Kidney epithelial cell (primary cell): Measurements from ENCODE around the gene BMPR1A. TPM values are rescaled to one million over a fixed set of nuclear protein-coding genes. Genes with fewer than 3 reads are reported as not detected.

ENCODE experiments used
- DNase-seq: peaks from one replicate; pipeline ENCODE4 v3.0.0-alpha.2; 2010; ENCODE audit warnings: low read depth
- H3K27me3 ChIP-seq: 2 replicates; pipeline ENCODE4 v1.6.0; 2011; ENCODE audit warnings: low read length; ENCODE audit not compliant: control insufficient read depth, insufficient read depth
- H3K36me3 ChIP-seq: 2 replicates; pipeline ENCODE4 v1.5.1; 2011; ENCODE audit warnings: low read length; ENCODE audit not compliant: control insufficient read depth, insufficient read depth
- H3K4me3 ChIP-seq: 2 replicates; pipeline ENCODE4 v1.5.1; 2011; ENCODE audit warnings: low read depth, mild to moderate bottlenecking, control low read depth, low read length
- total RNA-seq: library from RNA; depleted of rRNA; stranded (reverse); fragments of >200 nt; gene quantifications from 2 replicates; pipeline ENCODE4 v1.2.3, GENCODE V29; 2015
- TF ChIP-seq, protein P1 (sequence below): IDR thresholded peaks from 2 replicates; pipeline ENCODE4 v1.5.1; 2011; ENCODE audit warnings: mild to moderate bottlenecking, moderate library complexity, low read length, control low read depth, inconsistent platforms; ENCODE audit not compliant: insufficient read depth, poor library complexity, severe bottlenecking

BMPR1A gene
- total RNA-seq, 1 donor from 2014 or later: 38.1 TPM

DNA sequence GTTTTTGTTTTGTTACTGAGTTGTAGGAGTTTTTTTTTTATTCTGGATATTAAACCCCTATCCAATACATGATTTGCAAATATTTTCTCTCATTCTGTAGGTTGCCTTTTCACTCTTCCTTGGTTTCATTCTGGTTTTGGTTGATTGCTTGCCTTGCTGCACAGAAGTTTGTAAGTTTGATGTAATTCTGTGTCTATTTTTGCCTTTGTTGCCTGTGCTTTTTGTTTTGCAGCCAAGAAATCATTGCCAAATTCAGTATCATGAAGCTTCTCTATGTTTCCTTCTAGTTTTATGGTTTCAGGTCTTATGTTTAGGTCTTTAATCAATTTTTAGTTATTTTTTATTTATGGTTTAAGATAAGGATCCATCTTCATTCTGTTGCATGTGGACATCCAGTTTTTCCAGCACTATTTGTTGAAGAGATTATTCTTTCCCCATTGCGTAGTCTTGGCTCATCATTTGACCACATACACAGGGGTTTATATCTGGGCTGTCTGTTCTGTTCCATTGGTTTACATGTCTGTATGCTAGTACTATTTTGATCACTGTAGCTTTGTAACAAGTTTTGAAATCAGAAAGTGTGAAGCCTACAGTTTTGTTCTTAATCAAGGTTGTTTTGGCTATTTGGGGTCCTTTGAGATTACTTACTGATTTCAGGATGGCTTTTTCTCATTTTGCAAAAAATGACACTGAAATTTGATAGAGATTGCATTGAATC is 26.4 kb downstream of the BMPR1A start:
- TF ChIP-seq, protein P1, sequence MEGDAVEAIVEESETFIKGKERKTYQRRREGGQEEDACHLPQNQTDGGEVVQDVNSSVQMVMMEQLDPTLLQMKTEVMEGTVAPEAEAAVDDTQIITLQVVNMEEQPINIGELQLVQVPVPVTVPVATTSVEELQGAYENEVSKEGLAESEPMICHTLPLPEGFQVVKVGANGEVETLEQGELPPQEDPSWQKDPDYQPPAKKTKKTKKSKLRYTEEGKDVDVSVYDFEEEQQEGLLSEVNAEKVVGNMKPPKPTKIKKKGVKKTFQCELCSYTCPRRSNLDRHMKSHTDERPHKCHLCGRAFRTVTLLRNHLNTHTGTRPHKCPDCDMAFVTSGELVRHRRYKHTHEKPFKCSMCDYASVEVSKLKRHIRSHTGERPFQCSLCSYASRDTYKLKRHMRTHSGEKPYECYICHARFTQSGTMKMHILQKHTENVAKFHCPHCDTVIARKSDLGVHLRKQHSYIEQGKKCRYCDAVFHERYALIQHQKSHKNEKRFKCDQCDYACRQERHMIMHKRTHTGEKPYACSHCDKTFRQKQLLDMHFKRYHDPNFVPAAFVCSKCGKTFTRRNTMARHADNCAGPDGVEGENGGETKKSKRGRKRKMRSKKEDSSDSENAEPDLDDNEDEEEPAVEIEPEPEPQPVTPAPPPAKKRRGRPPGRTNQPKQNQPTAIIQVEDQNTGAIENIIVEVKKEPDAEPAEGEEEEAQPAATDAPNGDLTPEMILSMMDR: no peak
- Histone ChIP-seq H3K4me3 (no peak overlapping the region), H3K36me3 (no peaks in the 10 kb centered on the region), H3K27me3 (no peaks in the 10 kb centered on the region)
- no peak for DNase-seq

DNA sequence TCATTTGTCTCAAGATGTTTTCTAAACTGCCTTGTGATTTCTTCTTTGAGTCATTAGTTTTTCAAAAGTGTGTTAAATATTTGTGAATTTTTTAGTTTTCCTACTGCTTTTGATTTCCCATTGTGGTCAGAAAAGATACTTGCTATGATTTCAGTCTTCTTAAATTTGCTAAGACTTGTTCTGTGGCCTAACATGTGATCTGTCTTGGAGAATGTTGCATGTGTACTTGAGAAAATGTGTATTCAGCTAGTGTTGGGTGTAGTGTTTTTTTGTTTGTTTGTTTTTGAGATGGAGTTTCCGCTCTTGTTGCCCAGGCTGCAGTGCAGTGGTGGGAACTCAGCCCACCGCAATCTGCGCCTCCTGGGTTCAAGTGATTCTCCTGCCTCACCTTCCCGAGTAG is 28.6 kb downstream of the BMPR1A start:
- H3K4me3 ChIP-seq: no peak overlapping the region
- no peak for DNase-seq
- H3K36me3 ChIP-seq: no peaks in the 10 kb centered on the region
- H3K27me3 ChIP-seq: no peaks in the 10 kb centered on the region
- TF ChIP-seq, protein P1: no peak

DNA sequence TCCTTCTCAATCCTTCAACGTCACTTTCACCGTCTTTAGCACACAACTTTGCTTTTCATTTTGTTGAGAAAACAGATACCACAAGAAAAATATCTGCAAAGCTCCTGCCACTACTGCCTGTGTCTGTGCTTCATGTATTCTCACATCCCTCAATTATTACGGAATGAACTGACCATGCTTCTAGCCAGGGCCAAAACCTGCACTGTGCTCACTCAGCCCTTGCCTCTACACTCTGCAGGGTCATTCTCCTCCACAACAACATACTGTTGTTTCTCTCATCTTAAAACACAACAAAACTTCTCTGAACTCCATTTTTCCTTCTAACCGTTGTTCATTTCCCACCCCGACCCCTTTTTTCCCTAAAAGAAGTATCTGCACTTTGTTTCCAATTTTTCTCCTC is 29.5 kb downstream of the BMPR1A start:
- DNase-seq: no peak
- no peak overlapping the region for H3K4me3 ChIP-seq
- no peaks in the 10 kb centered on the region for H3K36me3 ChIP-seq
- no peaks in the 10 kb centered on the region for H3K27me3 ChIP-seq
- TF ChIP-seq, protein P1: no peak

DNA sequence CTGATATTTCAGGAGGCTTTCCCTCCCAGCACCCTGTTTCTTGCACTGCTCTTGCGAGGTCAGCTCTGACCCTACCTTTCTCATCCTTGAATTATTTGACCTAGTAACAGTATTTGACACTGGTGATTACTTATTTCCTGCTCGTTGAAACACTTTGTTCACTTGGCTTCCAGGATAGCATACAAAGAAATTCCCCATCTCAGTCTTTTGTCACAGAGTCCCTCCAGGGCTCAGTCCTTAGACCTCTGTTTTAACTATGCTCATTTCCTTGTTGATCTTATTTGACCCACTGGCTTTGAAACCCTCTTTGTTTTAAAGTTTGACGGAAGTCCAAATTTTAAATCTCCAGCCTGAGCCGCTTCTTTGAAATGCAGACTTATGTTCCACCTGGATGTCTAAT is 29.9 kb downstream of the BMPR1A start:
- no peak for DNase-seq
- TF ChIP-seq, protein P1: no peak
- H3K36me3 ChIP-seq: no peaks in the 10 kb centered on the region
- no peaks in the 10 kb centered on the region for H3K27me3 ChIP-seq
- no peak overlapping the region for H3K4me3 ChIP-seq

DNA sequence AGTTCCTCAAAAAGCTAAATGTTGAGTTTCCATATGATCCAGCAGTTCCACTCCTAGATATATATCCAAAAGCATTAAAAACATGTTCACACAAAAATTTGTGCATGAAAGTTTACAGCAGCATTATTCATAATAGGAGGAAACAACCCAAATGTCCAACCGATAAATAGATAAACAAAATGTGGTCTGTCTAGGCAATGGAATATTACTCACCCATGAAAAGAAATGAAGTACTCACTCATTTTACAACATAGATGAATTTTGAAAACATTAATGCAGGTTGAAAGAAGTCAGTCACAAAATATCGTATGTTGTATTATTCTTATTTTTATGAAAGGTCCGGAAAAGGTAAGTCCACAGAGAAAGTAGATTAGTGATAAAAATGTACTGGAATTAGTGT is 34.0 kb downstream of the BMPR1A start:
- no peak for DNase-seq
- Histone ChIP-seq H3K27me3 (no peaks in the 10 kb centered on the region), H3K36me3 (no peaks in the 10 kb centered on the region), H3K4me3 (no peak overlapping the region)
- TF ChIP-seq, protein P1: no peak
